ENCODE results near the gene TUBB8. TPM values are rescaled to one million over a fixed set of nuclear protein-coding genes. Genes with fewer than 3 reads are reported as not detected.
"Not testable (repeated sequence)": the region's sequence is repeated elsewhere in the genome, so short reads cannot be mapped to it uniquely, and the experiment has no call there.

The TUBB8 gene
- total RNA-seq, 2 experiments from 2014 or later = 0.42 TPM; not detected in 1

DNA sequence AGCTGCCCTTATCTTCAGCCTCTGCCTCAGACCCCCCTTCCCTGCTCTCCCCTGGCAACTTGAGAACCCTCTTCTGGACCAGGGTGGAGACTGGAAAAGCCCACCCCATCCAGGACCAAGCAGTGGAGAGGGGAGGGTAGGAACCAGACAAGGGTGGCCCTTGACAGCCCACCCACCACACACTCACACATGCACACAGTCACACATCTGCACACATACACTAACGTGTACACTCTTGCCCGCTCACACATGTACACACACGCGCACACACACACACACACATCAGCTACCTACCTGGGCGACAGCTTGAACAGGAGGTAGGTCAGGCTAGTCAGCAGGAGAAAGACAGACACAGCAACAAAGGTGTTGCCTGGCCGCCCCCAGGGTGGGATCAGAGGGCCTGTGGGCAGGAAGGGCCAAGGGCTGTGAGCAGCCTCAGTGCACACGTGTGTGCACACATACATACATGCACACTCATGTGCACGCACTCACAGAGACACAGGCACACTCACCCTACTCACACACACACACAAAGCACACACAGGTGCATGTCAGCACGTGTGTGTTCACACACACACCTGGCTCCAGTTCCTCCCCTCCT lies 34.9 kb upstream of the TUBB8 start:
- Mint-ChIP-seq H3K36me3 (ENCODE audit: low read depth) (no peaks in the 10 kb centered on the region), H3K27me3 (no peaks in the 10 kb centered on the region), H3K4me1 (peaks cover 7% of the 10 kb centered on the region), H3K9me3 (no peaks in the 10 kb centered on the region), H3K27ac (no peak overlapping the region), H3K4me3 (no peak overlapping the region)
- POLR2A ChIA-PET = no interaction called here
- no peak for DNase-seq
- CTCF ChIA-PET = no interaction called here

DNA sequence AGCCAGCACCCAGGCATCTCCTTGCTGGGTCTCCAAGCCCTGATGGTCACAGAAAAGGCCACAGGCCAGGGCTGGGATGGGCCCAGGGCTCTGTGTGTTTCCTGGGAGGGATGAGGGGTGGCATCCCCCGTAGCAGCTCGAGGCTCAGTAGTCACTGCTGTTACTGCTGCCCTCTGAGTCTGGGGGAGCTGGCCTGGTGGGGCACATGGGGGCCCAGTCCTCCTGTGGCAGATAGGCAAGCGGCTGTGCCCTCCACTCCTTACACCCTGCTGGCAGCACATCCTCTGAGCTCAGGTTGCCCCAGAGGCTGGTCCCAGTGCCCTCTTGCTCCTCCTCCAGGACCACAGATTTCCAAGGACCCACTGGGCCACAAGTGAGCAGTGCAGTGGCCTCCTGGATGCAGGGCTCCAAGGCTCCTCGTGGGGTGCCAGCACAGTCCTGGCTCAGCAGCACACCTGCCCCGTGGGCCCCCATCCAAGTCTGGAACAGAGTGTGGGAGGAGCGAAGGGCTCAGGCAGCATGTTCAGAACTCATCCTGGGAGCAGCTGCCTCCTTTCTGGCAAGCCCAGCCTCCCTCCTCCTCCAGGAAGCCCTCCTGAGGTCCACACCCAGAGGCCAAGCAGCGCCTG lies 31.5 kb upstream of the TUBB8 start:
- H3K27ac Mint-ChIP-seq = no peak overlapping the region
- no peaks in the 10 kb centered on the region for H3K9me3 Mint-ChIP-seq
- no peak overlapping the region for H3K4me3 Mint-ChIP-seq
- no peaks in the 10 kb centered on the region for H3K36me3 Mint-ChIP-seq (ENCODE audit: low read depth)
- ChIA-PET POLR2A (no interaction called here), CTCF (interaction anchor here (1.1 kb wide), 1 partner anchor 9 kb away, joined by 3 read pairs; no protein-coding TSS in a partner anchor)
- H3K4me1 Mint-ChIP-seq = peaks cover 2% of the 10 kb centered on the region
- peaks cover 7% of the 10 kb centered on the region for H3K27me3 Mint-ChIP-seq
- DNase-seq = no peak

DNA sequence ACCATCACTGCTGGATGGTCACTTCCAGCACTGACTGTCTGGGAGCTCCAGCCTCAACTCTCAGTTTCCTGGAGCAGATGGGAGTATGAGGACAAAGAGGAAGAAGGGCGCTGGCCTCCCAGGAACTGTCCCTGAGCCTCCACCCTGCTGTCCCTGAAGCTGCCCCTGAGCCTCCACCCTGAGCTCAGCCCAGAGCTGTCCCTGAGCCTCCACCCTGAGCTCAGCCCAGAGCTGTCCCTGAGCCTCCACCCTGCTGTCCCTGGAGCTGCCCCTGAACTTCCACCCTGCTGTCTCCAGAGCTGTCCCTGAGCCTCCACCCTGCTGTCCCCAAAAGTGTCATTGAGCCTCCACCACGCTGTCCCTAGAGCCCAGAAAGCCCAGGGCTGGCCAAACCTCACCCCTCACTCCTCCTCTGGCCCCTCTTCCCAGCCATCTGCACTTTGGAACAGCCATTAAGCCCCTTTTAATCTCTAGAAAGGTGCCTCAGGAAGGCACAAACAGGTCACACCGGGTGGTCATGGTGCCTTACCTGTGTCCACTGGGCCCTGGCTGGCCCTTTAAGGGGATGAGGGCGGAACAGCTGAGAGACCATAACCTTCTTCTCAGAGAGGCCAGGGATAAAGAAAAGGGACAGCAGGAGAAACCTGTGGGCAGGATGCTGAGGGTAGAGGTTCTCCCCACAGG lies 30.6 kb upstream of the TUBB8 start:
- CTCF ChIA-PET = interaction anchor here (1.1 kb wide), 1 partner anchor 10 kb away, joined by 3 read pairs; no protein-coding TSS in a partner anchor
- no peaks in the 10 kb centered on the region for H3K9me3 Mint-ChIP-seq
- POLR2A ChIA-PET = no interaction called here
- peaks cover 10% of the 10 kb centered on the region for H3K27me3 Mint-ChIP-seq
- no peaks in the 10 kb centered on the region for H3K36me3 Mint-ChIP-seq (ENCODE audit: low read depth)
- no peak overlapping the region for H3K4me3 Mint-ChIP-seq
- DNase-seq = no peak
- H3K27ac Mint-ChIP-seq = no peak overlapping the region
- peaks cover 2% of the 10 kb centered on the region for H3K4me1 Mint-ChIP-seq

DNA sequence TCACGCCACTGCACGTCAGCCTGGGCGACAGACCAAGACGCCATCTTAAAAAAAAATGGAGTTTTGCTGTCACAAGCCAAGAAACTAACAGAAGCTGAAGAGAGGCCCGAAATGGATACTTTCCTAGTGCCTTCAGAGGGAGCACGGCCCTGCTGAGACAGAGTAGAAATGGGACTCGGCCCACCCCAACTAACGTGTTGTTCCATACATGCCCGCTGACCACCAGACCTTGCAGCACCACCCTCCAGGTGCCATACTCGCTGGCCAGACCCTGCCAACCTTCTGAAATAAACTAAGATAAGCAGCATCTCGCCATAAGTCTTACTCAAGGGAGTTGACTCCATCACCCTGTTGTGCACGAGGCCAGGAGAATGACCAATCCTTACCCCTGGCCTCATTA lies 29.5 kb upstream of the TUBB8 start:
- no peak for DNase-seq
- H3K27ac Mint-ChIP-seq = no peak overlapping the region
- H3K4me1 Mint-ChIP-seq = peaks cover 7% of the 10 kb centered on the region
- H3K27me3 Mint-ChIP-seq = peaks cover 14% of the 10 kb centered on the region
- CTCF ChIA-PET = no interaction called here
- no peak overlapping the region for H3K4me3 Mint-ChIP-seq
- POLR2A ChIA-PET = no interaction called here
- H3K9me3 Mint-ChIP-seq = no peaks in the 10 kb centered on the region
- no peaks in the 10 kb centered on the region for H3K36me3 Mint-ChIP-seq (ENCODE audit: low read depth)

DNA sequence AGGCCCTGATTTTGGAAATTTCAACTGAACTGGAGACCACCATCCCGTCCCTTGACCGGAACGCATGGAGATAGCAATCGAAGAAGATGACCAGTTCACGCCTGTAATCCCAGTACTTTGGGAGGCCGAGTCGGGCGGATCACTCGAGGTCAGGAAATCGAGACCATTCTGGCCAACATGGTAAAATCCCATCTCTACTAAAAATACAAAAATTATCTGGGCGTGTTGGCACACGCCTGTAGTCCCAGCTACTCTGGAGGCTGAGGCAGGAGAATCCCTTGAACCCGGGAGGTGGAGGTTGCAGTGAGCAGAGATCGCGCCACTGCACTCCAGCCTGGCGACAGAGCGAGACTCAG lies 25.1 kb upstream of the TUBB8 start:
- H3K4me1 Mint-ChIP-seq; POLR2A ChIA-PET; H3K9me3 Mint-ChIP-seq; H3K27ac Mint-ChIP-seq; DNase-seq; H3K36me3 Mint-ChIP-seq (ENCODE audit: low read depth): not testable (repeated sequence)
- CTCF ChIA-PET = interaction anchor here (1.1 kb wide), 1 partner anchor 77 kb away, joined by 3 read pairs; no protein-coding TSS in a partner anchor
- peak overlapping the region; percentile 67 for H3K4me3 Mint-ChIP-seq
- H3K27me3 Mint-ChIP-seq = peaks cover 16% of the 10 kb centered on the region

DNA sequence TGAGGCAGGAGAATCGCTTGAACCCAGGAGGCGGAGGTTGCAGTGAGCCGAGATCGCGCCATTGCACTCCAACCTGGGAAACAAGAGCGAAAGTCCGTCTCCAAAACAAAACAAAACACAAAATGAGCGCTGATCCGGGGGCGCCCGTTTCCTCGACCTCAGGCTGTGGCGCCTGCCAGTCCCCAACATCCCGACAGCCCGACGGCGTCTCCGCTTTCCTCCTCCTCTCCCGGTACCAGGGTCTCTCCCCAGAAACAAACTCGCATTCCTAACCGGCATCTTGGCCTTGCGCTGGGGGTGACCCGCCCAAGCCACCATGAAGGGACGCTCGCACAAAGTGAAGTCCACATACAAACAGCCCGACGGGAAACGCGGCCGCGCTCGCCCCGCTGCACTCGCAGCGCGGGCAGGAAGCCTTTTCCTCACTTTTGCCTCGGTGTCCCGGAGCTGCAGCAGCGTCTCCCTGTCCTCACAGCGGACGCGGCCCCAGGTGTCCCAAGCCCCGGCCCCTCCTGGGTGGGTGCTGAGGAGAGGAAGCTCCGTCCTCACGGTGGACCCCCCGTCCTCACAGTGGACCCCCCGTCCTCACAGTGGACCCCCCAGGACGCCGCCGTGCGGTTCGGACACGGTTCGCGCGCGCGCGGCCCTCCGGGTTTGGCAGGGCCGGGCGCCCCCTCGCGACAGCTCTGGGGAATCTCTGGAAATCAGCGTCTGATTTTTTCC lies 24.6 kb upstream of the TUBB8 start:
- peak overlapping the region; percentile 67 for H3K4me3 Mint-ChIP-seq
- peaks cover 16% of the 10 kb centered on the region for H3K27me3 Mint-ChIP-seq
- peak; percentile 43 for DNase-seq
- H3K4me1 Mint-ChIP-seq; POLR2A ChIA-PET; H3K27ac Mint-ChIP-seq; H3K36me3 Mint-ChIP-seq (ENCODE audit: low read depth); H3K9me3 Mint-ChIP-seq: not testable (repeated sequence)
- CTCF ChIA-PET = interaction anchor here (1.1 kb wide), 1 partner anchor 78 kb away, joined by 3 read pairs; no protein-coding TSS in a partner anchor

DNA sequence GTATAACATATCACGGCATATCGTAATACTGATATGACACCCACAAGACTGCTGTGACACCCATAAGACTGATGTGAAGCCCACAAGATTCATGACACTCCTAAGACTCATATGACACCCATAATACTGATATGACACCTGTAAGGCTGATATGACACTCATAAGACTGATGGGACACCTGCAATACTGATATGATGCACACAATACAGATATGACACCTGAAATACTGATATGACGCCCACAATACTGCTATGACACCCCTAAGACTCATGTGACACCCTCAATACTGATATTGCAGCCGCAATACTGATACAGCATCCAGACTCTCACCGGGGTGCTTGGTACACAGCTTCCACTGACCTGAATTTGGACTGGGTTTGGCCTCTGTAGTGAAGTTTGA lies 19.1 kb upstream of the TUBB8 start:
- H3K4me1 Mint-ChIP-seq; CTCF ChIA-PET; H3K27ac Mint-ChIP-seq; H3K36me3 Mint-ChIP-seq (ENCODE audit: low read depth); DNase-seq; H3K4me3 Mint-ChIP-seq; H3K27me3 Mint-ChIP-seq; POLR2A ChIA-PET; H3K9me3 Mint-ChIP-seq: not testable (repeated sequence)

DNA sequence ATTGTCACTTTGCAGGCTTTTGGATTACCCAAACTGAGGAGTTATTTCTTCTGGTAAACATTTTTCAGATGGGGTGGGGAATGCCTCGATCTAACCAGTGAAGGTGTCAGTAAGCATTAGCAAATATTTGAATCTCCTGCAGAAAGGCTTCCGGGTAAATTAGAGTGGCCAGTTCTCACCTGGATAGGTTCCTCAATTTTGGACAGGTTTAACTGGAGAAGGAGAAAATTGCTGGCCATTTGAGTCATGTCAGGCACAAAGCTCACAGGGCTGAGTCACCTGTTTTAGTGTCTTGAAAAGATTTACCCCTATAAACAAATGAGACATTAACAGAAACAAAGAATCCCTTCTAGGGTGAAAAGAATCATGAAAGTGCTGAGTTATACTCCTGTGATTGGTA lies 830 bp upstream of the TUBB8 start:
- H3K27ac Mint-ChIP-seq; H3K4me1 Mint-ChIP-seq; POLR2A ChIA-PET; H3K4me3 Mint-ChIP-seq; H3K36me3 Mint-ChIP-seq (ENCODE audit: low read depth); H3K27me3 Mint-ChIP-seq; DNase-seq; H3K9me3 Mint-ChIP-seq; CTCF ChIA-PET: not testable (repeated sequence)

DNA sequence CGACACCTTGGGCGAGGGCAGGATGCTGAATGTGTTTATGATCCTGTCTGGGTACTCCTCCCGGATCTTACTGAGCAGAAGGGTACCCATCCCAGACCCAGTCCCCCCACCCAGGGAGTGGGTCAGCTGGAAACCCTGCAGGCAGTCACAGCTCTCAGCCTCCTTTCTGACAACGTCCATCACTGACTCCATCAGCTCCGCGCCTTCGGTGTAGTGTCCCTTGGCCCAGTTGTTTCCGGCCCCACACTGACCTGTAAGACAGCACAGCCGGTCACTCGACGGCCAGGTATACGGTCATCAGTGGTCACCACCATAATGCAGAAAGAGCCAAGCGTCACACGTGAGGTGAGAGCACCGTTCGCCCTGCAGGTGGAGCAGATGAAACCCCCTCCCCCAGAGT lies 1.2 kb downstream of the TUBB8 start:
- H3K4me1 Mint-ChIP-seq; H3K27ac Mint-ChIP-seq; DNase-seq; CTCF ChIA-PET; H3K9me3 Mint-ChIP-seq; H3K27me3 Mint-ChIP-seq; H3K36me3 Mint-ChIP-seq (ENCODE audit: low read depth); POLR2A ChIA-PET; H3K4me3 Mint-ChIP-seq: not testable (repeated sequence)

DNA sequence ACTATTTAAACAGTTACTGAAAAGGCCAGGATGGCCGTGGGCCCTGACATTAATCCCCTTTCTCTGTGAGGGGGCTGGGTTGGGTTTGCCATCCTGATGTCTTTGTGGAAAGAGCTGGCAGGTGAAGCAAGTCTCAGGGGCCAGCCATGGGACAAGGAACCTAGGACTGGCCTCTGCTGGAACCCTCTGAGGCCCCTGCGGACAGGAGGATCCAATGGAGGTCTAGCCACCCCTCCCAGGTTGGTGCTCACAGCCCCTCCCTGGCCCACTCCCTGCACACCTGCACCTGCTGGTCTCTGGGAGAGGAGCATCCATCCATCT lies 35.8 kb downstream of the TUBB8 start:
- H3K36me3 Mint-ChIP-seq (ENCODE audit: low read depth); H3K9me3 Mint-ChIP-seq; H3K4me1 Mint-ChIP-seq; H3K27me3 Mint-ChIP-seq; DNase-seq; POLR2A ChIA-PET; H3K4me3 Mint-ChIP-seq; H3K27ac Mint-ChIP-seq; CTCF ChIA-PET: not testable (repeated sequence)

DNA sequence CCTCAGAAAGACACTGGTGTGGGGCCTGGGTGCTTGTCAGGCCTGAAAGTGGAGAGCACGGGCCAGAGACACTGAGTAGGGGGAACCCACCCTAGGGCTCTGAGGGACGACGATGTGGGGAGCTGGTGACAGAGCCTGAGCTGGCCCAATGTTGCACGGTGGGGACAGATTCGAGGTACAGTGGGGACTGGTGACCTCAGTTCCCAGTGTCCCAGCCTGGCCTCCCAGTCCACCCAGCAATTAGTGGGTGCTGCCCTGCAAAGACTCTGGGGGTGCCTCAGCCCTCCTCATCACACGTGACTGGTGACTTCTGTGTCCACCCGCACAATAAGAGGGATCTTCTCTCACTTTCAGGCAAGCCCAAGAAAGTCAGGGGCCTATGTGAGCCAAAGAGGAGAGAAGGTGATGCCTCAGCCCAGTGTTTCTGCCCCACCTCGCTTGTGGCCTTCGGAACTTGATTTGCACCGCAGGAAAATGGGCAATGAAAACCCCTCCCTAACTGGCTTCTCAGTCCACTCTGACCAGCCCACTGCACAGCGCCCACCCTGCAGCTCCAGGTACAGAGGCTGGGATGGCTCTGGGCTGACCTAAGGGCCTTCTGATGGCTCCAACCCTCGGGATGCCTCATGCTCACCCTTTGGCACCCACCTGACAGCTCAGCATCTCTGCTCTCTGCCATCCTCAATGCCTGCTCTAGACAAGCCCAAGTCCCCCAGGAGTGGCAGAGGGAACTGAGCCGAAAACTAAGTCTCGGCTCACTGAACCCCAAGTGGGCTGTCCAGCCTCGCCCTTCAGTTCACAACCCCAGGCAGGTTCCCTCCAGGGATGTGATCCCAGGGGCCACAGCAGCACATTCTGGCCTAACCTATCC lies 36.4 kb downstream of the TUBB8 start:
- H3K27ac Mint-ChIP-seq; H3K36me3 Mint-ChIP-seq (ENCODE audit: low read depth); H3K27me3 Mint-ChIP-seq; POLR2A ChIA-PET; H3K4me1 Mint-ChIP-seq; H3K9me3 Mint-ChIP-seq; H3K4me3 Mint-ChIP-seq; DNase-seq; CTCF ChIA-PET: not testable (repeated sequence)

DNA sequence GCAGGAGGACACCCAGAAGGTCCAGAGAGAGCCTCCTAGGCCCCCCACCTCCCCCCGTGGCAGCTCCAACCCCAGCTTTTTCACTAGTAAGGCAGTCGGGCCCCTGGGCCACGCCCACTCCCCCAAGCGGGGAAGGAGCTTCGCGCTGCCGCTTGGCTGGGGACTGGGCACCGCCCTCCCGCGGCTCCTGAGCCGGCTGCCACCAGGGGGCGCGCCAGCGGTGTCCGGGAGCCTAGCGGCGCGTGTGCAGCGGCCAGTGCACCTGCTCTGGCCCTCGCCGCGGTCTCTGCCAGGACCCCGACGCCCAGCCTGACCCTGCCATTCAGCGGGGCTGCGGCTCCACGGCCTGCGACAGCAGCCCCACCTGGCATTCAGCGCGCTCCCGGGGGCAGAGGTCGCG lies 37.8 kb downstream of the TUBB8 start:
- H3K4me1 Mint-ChIP-seq; H3K27me3 Mint-ChIP-seq; H3K9me3 Mint-ChIP-seq; POLR2A ChIA-PET; H3K27ac Mint-ChIP-seq; H3K4me3 Mint-ChIP-seq; H3K36me3 Mint-ChIP-seq (ENCODE audit: low read depth); CTCF ChIA-PET: not testable (repeated sequence)
- peak; percentile 4 for DNase-seq

Measured in activated CD4-positive, alpha-beta T cell treated with anti-CD3 and anti-CD28 coated beads, Interleukin-2, amount 10 ng/mL, durations not matched to agents 7 days and 5 days (primary cell).